Keratinocyte (primary cell): Measurements from ENCODE around the gene CRYAA. TPM values are rescaled to one million over a fixed set of nuclear protein-coding genes. Genes with fewer than 3 reads are reported as not detected.
"Not testable (repeated sequence)": the region's sequence is repeated elsewhere in the genome, so short reads cannot be mapped to it uniquely, and the experiment has no call there.

Experiments
- DNase-seq: peaks from one replicate; pipeline ENCODE4 v3.0.0-alpha.2; 2011; ENCODE audit warnings: low read depth, missing footprints, low spot score
- FAIRE-seq: peaks from 2 replicates; lab custom pipeline; 2011; peaks lifted over from hg19 to GRCh38; lab: Jason Lieb, UNC
- H2AFZ ChIP-seq: 2 replicates; pipeline ENCODE4 v1.6.0; 2012; ENCODE audit warnings: low read length, control low read depth, inconsistent platforms; ENCODE audit not compliant: control insufficient read depth
- H3K27ac ChIP-seq: 2 replicates; pipeline ENCODE4 v1.5.1; 2011; ENCODE audit warnings: low read length; ENCODE audit not compliant: control insufficient read depth, insufficient read depth
- H3K27me3 ChIP-seq: 3 replicates; pipeline ENCODE4 v1.6.0; 2011; ENCODE audit warnings: low read length; ENCODE audit not compliant: control insufficient read depth, insufficient read depth; ENCODE audit errors: extremely low read depth
- H3K36me3 ChIP-seq, 2 experiments: 2 replicates in 1 of 2; 3 replicates in 1 of 2; pipeline ENCODE4 v1.5.1; 2011; ENCODE audit warnings: low read length in 2 of 2, mild to moderate bottlenecking in 1 of 2; ENCODE audit not compliant: control insufficient read depth in 2 of 2, insufficient read depth in 2 of 2; ENCODE audit errors: extremely low read depth in 1 of 2
- H3K4me1 ChIP-seq: 3 replicates; pipeline ENCODE4 v1.5.1; 2011; ENCODE audit warnings: low read length; ENCODE audit not compliant: control insufficient read depth, insufficient read depth; ENCODE audit errors: extremely low read depth
- H3K4me2 ChIP-seq: 3 replicates; pipeline ENCODE4 v1.6.0; 2011; ENCODE audit warnings: low read depth, low read length; ENCODE audit not compliant: control insufficient read depth, insufficient read depth; ENCODE audit errors: extremely low read depth
- H3K4me3 ChIP-seq, 3 experiments: fragments of 200-600 bp in 1 of 3; sonication (generic) in 1 of 3; 2 replicates in 2 of 3; 3 replicates in 1 of 3; pipeline ENCODE4 v1.5.1; 2011 to 2016; ENCODE audit warnings: low read length in 3 of 3, mild to moderate bottlenecking in 3 of 3, control low read depth in 2 of 3, inconsistent platforms in 1 of 3, low read depth in 1 of 3, mixed read lengths in 1 of 3, mixed run types in 1 of 3, moderate library complexity in 1 of 3; ENCODE audit not compliant: control insufficient read depth in 2 of 3, insufficient read depth in 2 of 3; ENCODE audit errors: extremely low read depth in 1 of 3
- H3K79me2 ChIP-seq: 2 replicates; pipeline ENCODE4 v1.6.0; 2012; ENCODE audit warnings: low read length; ENCODE audit not compliant: control insufficient read depth, insufficient read depth
- H3K9ac ChIP-seq: 3 replicates; pipeline ENCODE4 v1.6.0; 2011; ENCODE audit warnings: low read length; ENCODE audit not compliant: control insufficient read depth, insufficient read depth; ENCODE audit errors: extremely low read depth
- H3K9me1 ChIP-seq: 3 replicates; pipeline ENCODE4 v1.6.0; 2011; ENCODE audit warnings: low read length; ENCODE audit not compliant: control insufficient read depth, insufficient read depth; ENCODE audit errors: extremely low read depth
- H3K9me3 ChIP-seq: 2 replicates; pipeline ENCODE4 v1.5.1; 2012; ENCODE audit warnings: low read depth, low read length; ENCODE audit not compliant: control insufficient read depth
- H4K20me1 ChIP-seq: 3 replicates; pipeline ENCODE4 v1.6.0; 2011; ENCODE audit warnings: low read length; ENCODE audit not compliant: control insufficient read depth, insufficient read depth; ENCODE audit errors: extremely low read depth
- dilution Hi-C: fragments of 300-500 bp; cut with MboI; formaldehyde crosslinking; loops from one replicate; pipeline ENCODE4 v1.7.0; 2020; ENCODE audit warnings: low sequenced_read_pairs; ENCODE audit not compliant: extremely low pct_ligation_motif_present
- polyA plus RNA-seq, 5 experiments: library from polyadenylated mRNA; depleted of rRNA in 3 of 5; stranded (reverse) in 3 of 5; stranded (forward) in 1 of 5; unstranded in 1 of 5; fragments of >200 nt; gene quantifications; 1 replicate in 1 of 5; 2 replicates in 3 of 5; 3 replicates in 1 of 5; pipeline versions ENCODE4 v1.2.1 to v1.2.3, GENCODE V29; 2011 to 2012; ENCODE audit warnings: missing spikeins in 2 of 5, low read depth in 1 of 5, low replicate concordance in 1 of 5

Gene CRYAA
- polyA plus RNA-seq, 1 donor (not counting 4 experiments of a cell fraction or from before 2014, with no cell fraction given) = not detected

- H3K9ac ChIP-seq, H3K79me2 ChIP-seq, DNase-seq, H3K27ac ChIP-seq, dilution Hi-C loops, H3K4me1 ChIP-seq, H3K36me3 ChIP-seq, H3K27me3 ChIP-seq, H3K9me1 ChIP-seq, FAIRE-seq, H3K9me3 ChIP-seq, H3K4me2 ChIP-seq, H4K20me1 ChIP-seq, H3K4me3 ChIP-seq, H2AFZ ChIP-seq: not testable (repeated sequence)
These were observed 22.2 kb upstream of the CRYAA start for GRCh38 chr21:43146637-43147036.

GRCh38 chr21:43147999-43148398, 20.8 kb upstream of the CRYAA start:
- H3K27ac ChIP-seq, H3K4me1 ChIP-seq, H3K79me2 ChIP-seq, dilution Hi-C loops, DNase-seq, H3K27me3 ChIP-seq, H3K4me3 ChIP-seq, H2AFZ ChIP-seq, H3K9ac ChIP-seq, H3K4me2 ChIP-seq, H3K36me3 ChIP-seq, FAIRE-seq, H3K9me1 ChIP-seq, H4K20me1 ChIP-seq, H3K9me3 ChIP-seq: not testable (repeated sequence)

- H3K9ac ChIP-seq, FAIRE-seq, H3K27ac ChIP-seq, H3K79me2 ChIP-seq, H3K4me3 ChIP-seq, H3K36me3 ChIP-seq, dilution Hi-C loops, H3K4me1 ChIP-seq, H3K4me2 ChIP-seq, H3K27me3 ChIP-seq, H2AFZ ChIP-seq, DNase-seq, H3K9me1 ChIP-seq, H3K9me3 ChIP-seq, H4K20me1 ChIP-seq: not testable (repeated sequence)
These were observed 19.5 kb upstream of the CRYAA start for GRCh38 chr21:43149344-43149743.

DNA sequence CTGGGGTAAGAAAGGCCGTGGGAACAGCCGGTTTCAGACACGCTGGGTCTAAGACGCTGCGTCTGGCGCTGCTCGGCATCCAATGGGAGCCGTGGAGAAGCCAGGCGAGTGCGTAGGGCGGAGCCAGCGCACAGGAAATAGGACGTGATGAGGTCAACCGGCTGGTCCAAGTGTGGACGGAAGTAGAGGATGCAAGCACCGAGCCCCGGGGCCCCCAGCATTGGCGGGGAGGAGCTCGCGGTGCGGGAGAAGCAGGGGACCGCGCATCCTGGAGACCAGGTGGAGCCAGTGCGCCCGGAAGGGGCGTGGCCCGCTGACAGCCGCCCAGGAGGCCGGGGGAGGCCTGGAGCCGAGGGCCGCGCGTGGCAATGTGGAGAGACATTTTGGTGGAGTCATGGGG, 15.2 kb upstream of the CRYAA start:
- H3K4me2 ChIP-seq, DNase-seq, H3K9me3 ChIP-seq, H3K27me3 ChIP-seq, H3K9ac ChIP-seq, H3K27ac ChIP-seq, H3K4me3 ChIP-seq, H4K20me1 ChIP-seq, H3K36me3 ChIP-seq, H2AFZ ChIP-seq, H3K9me1 ChIP-seq, FAIRE-seq, dilution Hi-C loops, H3K79me2 ChIP-seq, H3K4me1 ChIP-seq: not testable (repeated sequence)

GRCh38 chr21:43159279-43160175, 9.3 kb upstream of the CRYAA start:
- H2AFZ ChIP-seq, H3K27me3 ChIP-seq, H3K4me1 ChIP-seq, H3K4me3 ChIP-seq, DNase-seq, H3K9me3 ChIP-seq, H3K79me2 ChIP-seq, H3K4me2 ChIP-seq, H3K9ac ChIP-seq, FAIRE-seq, dilution Hi-C loops, H3K27ac ChIP-seq, H4K20me1 ChIP-seq, H3K36me3 ChIP-seq, H3K9me1 ChIP-seq: not testable (repeated sequence)
